Measurements from ENCODE around the gene TMEM106C. TPM values are rescaled to one million over a fixed set of nuclear protein-coding genes. Genes with fewer than 3 reads are reported as not detected.

Gene TMEM106C
- polyA plus RNA-seq, 3 donors = 8.7 to 9.7 (median 9.0) TPM

GRCh38 chr12:47997321-47997720 is 33.9 kb downstream of the TMEM106C start:
- Histone ChIP-seq H3K4me3 (replicated peaks in 1 of 3; ENCODE audit: low read depth in 2 of 3, low read length in 3 of 3) (no peak overlapping the region), H3K4me1 (ENCODE audit: control insufficient read depth in 1 of 2, insufficient read depth in 2 of 2, low read length in 2 of 2) (peaks cover 6 to 11% of the 10 kb centered on the region in 2 donors), H3K27me3 (ENCODE audit: control insufficient read depth in 2 of 2, insufficient read depth in 2 of 2, low read length in 2 of 2) (peaks cover 33 to 69% of the 10 kb centered on the region in 2 donors), H3K9me3 (replicated peaks in 1 of 2; ENCODE audit: control insufficient read depth in 1 of 2, insufficient read depth in 1 of 2, low read length in 2 of 2) (peaks cover 0 to 13% of the 10 kb centered on the region in 2 donors), H3K9ac (ENCODE audit: insufficient read depth, low read length, poor library complexity, severe bottlenecking) (no peak overlapping the region), H3K79me2 (ENCODE audit: insufficient read depth, low read length) (no peaks in the 10 kb centered on the region), H3K4me2 (replicated peaks; ENCODE audit: extremely low read depth, low read length, poor library complexity, severe bottlenecking) (no peak overlapping the region), H3K36me3 (replicated peaks in 1 of 2; ENCODE audit: control insufficient read depth in 1 of 2, insufficient read depth in 2 of 2, low read length in 2 of 2) (no peaks in the 10 kb centered on the region), H3K27ac (ENCODE audit: low read depth in 1 of 2, low read length in 2 of 2) (no peak overlapping the region), H4K20me1 (ENCODE audit: insufficient read depth, low read length) (no peaks in the 10 kb centered on the region), H2AFZ (ENCODE audit: insufficient read depth, low read depth, low read length, poor library complexity, severe bottlenecking) (no peak overlapping the region)
- intact Hi-C loops (cut with micrococcal nuclease) = no loop called here
- no peak for TF ChIP-seq CTCF (IDR thresholded peaks at IDR 0.05)
- 83% methylated on average over 3 of the region's 3 CpGs for WGBS (ENCODE audit: insufficient coverage)
- peaks cover 65 to 79% (median 76%) of the 10 kb centered on the region in 3 donors for H3K27me3 Mint-ChIP-seq (ENCODE audit: low read depth in 3 of 3)
- no peak overlapping the region for H3K27ac Mint-ChIP-seq
- peaks cover 0 to 3% of the 10 kb centered on the region in 2 donors for H3K36me3 Mint-ChIP-seq
- no peak overlapping the region for H3K4me3 Mint-ChIP-seq
- DNase-seq = no peak
- H3K9me3 Mint-ChIP-seq = peaks cover 0 to 8% (median 3%) of the 10 kb centered on the region in 7 donors
- H3K4me1 Mint-ChIP-seq = peaks cover 16% of the 10 kb centered on the region

GRCh38 chr12:47999816-48000215 is 36.4 kb downstream of the TMEM106C start:
- H3K4me3 ChIP-seq (replicated peaks in 1 of 3; ENCODE audit: low read depth in 2 of 3, low read length in 3 of 3) = no peak overlapping the region
- H3K4me1 ChIP-seq (ENCODE audit: control insufficient read depth in 1 of 2, insufficient read depth in 2 of 2, low read length in 2 of 2) = peaks cover 17 to 20% of the 10 kb centered on the region in 2 donors
- no peak for TF ChIP-seq CTCF (IDR thresholded peaks at IDR 0.05)
- peaks cover 0 to 34% of the 10 kb centered on the region in 2 donors for H3K9me3 ChIP-seq (replicated peaks in 1 of 2; ENCODE audit: control insufficient read depth in 1 of 2, insufficient read depth in 1 of 2, low read length in 2 of 2)
- 100% methylated on average over 2 of the region's 9 CpGs for WGBS (ENCODE audit: insufficient coverage)
- no peak overlapping the region for H3K27ac Mint-ChIP-seq
- H3K4me3 Mint-ChIP-seq = peak overlapping the region in 1 of 2 donors; percentile 88
- intact Hi-C loops (cut with micrococcal nuclease) = no loop called here
- H3K9ac ChIP-seq (ENCODE audit: insufficient read depth, low read length, poor library complexity, severe bottlenecking) = no peak overlapping the region
- no peaks in the 10 kb centered on the region for H4K20me1 ChIP-seq (ENCODE audit: insufficient read depth, low read length)
- no peaks in the 10 kb centered on the region for H3K79me2 ChIP-seq (ENCODE audit: insufficient read depth, low read length)
- DNase-seq = no peak
- peaks cover 78 to 85% (median 81%) of the 10 kb centered on the region in 3 donors for H3K27me3 Mint-ChIP-seq (ENCODE audit: low read depth in 3 of 3)
- H3K36me3 Mint-ChIP-seq = peaks cover 0 to 3% of the 10 kb centered on the region in 2 donors
- no peak overlapping the region for H3K4me2 ChIP-seq (replicated peaks; ENCODE audit: extremely low read depth, low read length, poor library complexity, severe bottlenecking)
- H3K4me1 Mint-ChIP-seq = peaks cover 32% of the 10 kb centered on the region
- no peak overlapping the region for H3K27ac ChIP-seq (ENCODE audit: low read depth in 1 of 2, low read length in 2 of 2)
- H3K36me3 ChIP-seq (replicated peaks in 1 of 2; ENCODE audit: control insufficient read depth in 1 of 2, insufficient read depth in 2 of 2, low read length in 2 of 2) = no peaks in the 10 kb centered on the region
- peaks cover 52 to 80% of the 10 kb centered on the region in 2 donors for H3K27me3 ChIP-seq (ENCODE audit: control insufficient read depth in 2 of 2, insufficient read depth in 2 of 2, low read length in 2 of 2)
- H2AFZ ChIP-seq (ENCODE audit: insufficient read depth, low read depth, low read length, poor library complexity, severe bottlenecking) = no peak overlapping the region
- peaks cover 0 to 15% (median 6%) of the 10 kb centered on the region in 7 donors for H3K9me3 Mint-ChIP-seq
